Heart left ventricle (tissue), 13 donors: ENCODE results near the gene SEMA3E.

ENCODE experiments used
- POLR2A ChIP-seq, 2 donors: fragments of 450-650 bp; IDR thresholded peaks; one replicate each; pipeline ENCODE4 v1.6.1; 2017; ENCODE audit warnings: antibody characterized with exemption in 2 of 2, mild to moderate bottlenecking in 2 of 2, moderate library complexity in 2 of 2
- TF ChIP-seq, protein P1 (sequence below), 12 donors: fragments of 200-600 bp; sonication (generic) in 4 of 12; IDR thresholded peaks; one replicate each; pipeline versions ENCODE4 v1.5.0 to v1.8.0; 2018 to 2022; ENCODE audit warnings: antibody characterized with exemption in 12 of 12, mild to moderate bottlenecking in 5 of 12
- donor health status: ischemic (EF 13 %, LVEDD 7.1; RV severe dilation, severe dysfunction).
- donor health status: DM: no; HTN: yes; CAD: no.
- donor health status: DM: no; HTN: no; CAD: no.
- donor health status: ischemic (EF 25% LVEDD 6.9; RV normal size, moderate dysfunction).
- donor health status: ischemic (EF 25% LVEDD 5.7; RV mildly dilated, moderate dysfunction).
- donor health status: ischemic (EF 35%, LVEDD 5.7; RV mildly dilated, moderate dysfunction).
- donor health status: nonischemic (EF 11% LVEDD 7.7; RV severe dilation, severe dysfunction).
- donor health status: DM: yes; HTN: yes; CAD: no.
- donor health status: PGD.
- donor health status: ischemic (EF 29% LVEDD 5.4; RV normal size, mild dysfunction).
- donor health status: nonischemic (EF 23%, LVEDD 6.1; RV moderate dilation, normal function).

DNA sequence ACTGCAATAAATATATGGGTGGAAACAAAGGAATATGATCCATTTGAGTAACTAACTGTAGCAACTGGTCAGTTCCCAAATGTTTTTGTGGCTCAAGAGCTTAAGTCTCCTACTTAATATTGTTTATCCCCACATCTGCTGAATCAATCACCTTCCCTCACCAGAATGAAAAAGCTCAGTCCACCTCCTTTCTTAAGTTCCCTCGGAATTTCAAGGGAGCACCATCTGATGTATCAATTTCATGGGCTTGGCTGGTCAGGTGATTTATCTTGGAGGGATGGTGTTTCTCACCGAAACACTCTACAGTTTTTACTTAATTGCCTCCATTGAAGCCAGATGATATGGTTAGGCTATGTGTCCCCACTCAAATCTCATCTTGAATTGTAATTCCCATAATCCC lies 176.6 kb downstream of the SEMA3E start:
- TF ChIP-seq, protein P1, sequence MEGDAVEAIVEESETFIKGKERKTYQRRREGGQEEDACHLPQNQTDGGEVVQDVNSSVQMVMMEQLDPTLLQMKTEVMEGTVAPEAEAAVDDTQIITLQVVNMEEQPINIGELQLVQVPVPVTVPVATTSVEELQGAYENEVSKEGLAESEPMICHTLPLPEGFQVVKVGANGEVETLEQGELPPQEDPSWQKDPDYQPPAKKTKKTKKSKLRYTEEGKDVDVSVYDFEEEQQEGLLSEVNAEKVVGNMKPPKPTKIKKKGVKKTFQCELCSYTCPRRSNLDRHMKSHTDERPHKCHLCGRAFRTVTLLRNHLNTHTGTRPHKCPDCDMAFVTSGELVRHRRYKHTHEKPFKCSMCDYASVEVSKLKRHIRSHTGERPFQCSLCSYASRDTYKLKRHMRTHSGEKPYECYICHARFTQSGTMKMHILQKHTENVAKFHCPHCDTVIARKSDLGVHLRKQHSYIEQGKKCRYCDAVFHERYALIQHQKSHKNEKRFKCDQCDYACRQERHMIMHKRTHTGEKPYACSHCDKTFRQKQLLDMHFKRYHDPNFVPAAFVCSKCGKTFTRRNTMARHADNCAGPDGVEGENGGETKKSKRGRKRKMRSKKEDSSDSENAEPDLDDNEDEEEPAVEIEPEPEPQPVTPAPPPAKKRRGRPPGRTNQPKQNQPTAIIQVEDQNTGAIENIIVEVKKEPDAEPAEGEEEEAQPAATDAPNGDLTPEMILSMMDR (IDR thresholded peaks at IDR 0.05), result no peak
- TF ChIP-seq POLR2A (IDR thresholded peaks at IDR 0.05), result no peak
